HG03139 (cell line): ENCODE results near the gene CPEB1.
A peak's percentile ranks its signal among the peaks of the same experiment; 100 is the strongest.
"Not testable (repeated sequence)": the region's sequence is repeated elsewhere in the genome, so short reads cannot be mapped to it uniquely, and the experiment has no call there.

Source experiments
- ATAC-seq: cut with Tn5 transposase; IDR thresholded peaks from one replicate; pipeline ENCODE4 v1.9.1; 2021; ENCODE audit not compliant: unreplicated experiment

CPEB1 gene

GRCh38 chr15:82649226-82649999, 2.2 kb upstream of the CPEB1 start:
- ATAC-seq, result no peak

- ATAC-seq, result no peak
These were observed 1.3 kb upstream of the CPEB1 start for GRCh38 chr15:82648257-82649103.

GRCh38 chr15:82647835-82648256, 683 bp upstream of the CPEB1 start:
- ATAC-seq, result peak; percentile 53

GRCh38 chr15:82646250-82647044, 716 bp downstream of the CPEB1 start:
- no peak for ATAC-seq

- ATAC-seq, result not testable (repeated sequence)
These were observed 2.0 kb downstream of the CPEB1 start for GRCh38 chr15:82644967-82645852.

DNA sequence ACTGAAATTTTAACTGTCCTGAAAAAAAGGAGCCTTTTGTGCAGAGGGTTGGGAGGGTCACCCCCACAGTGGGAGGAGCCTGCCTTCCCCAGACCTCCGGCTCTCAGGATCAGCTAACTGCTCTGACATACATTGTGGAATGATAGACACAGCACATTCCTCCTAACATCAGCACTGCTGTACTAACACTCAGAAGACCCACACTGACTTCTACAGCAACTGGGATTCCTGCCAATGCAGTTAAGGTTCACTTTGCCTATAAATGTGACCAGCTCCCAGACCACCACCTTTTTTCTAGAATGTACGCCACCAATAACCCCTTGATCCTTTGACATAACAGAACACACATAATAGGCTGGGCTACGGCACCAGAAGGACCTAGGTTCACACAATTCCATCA, 3.2 kb downstream of the CPEB1 start:
- no peak for ATAC-seq

GRCh38 chr15:82642656-82643055, 4.5 kb downstream of the CPEB1 start:
- ATAC-seq, result no peak

- no peak for ATAC-seq
These were observed 5.9 kb downstream of the CPEB1 start for GRCh38 chr15:82641129-82641798.

DNA sequence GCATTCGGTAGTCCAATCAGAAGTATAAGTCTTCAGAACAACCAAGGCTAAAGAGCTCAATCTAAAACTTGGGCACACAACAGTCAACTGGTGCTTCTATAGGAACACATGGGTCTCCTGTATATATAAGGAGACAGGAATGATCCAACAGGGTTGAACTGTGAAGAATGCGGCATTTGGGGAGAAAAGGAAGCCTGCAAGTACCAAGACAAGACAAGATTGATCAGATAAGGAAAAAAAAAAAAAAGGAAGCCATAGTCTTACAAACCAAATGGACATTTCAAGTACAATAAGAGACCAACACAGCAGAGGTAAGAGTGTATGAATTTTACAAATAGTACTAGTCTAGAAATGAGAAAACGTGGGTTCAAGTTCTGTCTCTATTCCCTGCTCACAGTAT, 6.5 kb downstream of the CPEB1 start:
- no peak for ATAC-seq

GRCh38 chr15:82635798-82636197, 11.4 kb downstream of the CPEB1 start:
- no peak for ATAC-seq

GRCh38 chr15:82630033-82630432, 17.1 kb downstream of the CPEB1 start:
- no peak for ATAC-seq

DNA sequence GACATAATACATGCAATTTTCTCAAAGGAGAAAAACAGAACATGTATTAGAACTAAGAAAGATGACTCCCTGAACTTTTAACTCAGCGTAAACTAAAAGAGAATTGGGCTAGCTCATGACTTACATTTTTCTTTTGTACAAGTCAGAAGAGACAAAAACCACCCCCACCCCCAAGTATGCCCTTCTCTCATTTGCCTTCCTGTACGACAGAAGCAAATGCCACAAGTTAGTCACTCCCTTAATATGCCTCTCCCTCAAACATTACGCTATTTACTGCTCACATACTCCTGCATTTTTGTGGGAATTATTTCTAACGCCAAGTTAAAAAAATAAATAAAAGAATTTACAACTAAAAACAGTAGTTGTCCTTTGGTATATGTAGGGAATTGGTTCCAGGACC, 22.0 kb downstream of the CPEB1 start:
- ATAC-seq, result no peak

DNA sequence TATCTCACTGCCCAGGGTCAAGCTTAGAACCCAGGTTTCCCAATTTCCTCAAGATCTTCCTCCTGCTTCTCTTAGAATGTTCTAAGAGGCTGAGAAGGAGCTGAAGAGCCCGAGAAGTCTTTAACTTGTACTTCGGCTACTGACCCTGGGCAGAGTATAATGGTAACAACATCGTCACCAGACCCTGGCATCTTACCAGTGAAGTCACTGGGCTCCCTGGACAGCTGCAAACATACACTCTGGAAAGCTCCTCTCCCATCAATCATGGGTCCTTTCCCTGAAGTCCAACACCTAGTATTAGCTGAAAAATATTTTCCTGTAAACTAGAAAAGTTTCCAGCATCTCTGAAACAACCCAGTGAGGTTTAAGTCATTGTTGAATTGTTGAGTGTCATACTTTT, 22.7 kb downstream of the CPEB1 start:
- ATAC-seq, result no peak

DNA sequence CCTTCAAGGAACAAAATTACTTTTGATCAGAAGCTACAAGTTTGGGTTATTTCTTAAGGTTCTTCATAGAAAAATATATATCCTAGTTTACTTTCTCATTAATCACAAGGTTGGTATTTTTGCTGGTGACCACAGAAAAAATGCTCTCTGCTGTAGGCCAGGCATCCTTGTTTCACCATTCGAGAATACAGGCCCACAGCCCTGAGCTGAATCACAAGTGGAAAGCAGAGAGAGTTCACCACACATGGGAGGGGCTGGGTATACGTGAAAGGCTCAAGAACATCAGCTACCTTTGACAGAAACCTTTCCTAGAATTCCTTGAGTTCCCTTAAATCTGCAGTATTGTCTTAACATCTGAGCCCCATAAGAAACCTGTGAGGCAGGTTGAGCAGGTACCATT, 23.2 kb downstream of the CPEB1 start:
- no peak for ATAC-seq

- ATAC-seq, result no peak
These were observed 25.2 kb downstream of the CPEB1 start for GRCh38 chr15:82621970-82622369.

- ATAC-seq, result no peak
These were observed 33.4 kb downstream of the CPEB1 start for GRCh38 chr15:82613747-82614146.

- no peak for ATAC-seq
These were observed 35.8 kb downstream of the CPEB1 start for GRCh38 chr15:82611348-82611747.

GRCh38 chr15:82602195-82602594, 45.0 kb downstream of the CPEB1 start:
- no peak for ATAC-seq

DNA sequence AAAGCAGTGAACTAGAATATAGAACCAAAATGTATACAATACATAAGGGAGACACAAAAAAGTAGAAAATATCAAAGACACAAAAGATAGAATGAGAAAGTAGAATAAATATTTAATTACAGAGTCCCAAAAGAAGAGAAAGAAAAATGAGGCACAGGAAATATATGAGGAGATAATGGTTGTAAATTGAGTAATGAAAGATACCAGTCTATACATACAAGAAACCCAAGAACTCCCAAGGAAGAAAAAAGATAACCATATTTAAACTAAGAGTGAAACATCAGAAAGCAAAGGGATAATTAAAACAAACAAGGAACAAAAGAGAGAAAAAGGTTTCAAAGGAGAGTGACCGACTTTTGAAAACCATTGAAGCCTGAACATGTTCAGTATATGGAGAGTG, 47.3 kb downstream of the CPEB1 start:
- no peak for ATAC-seq

GRCh38 chr15:82597815-82598214, 49.3 kb downstream of the CPEB1 start:
- ATAC-seq, result no peak
